WTC11 (cell line): Measurements from ENCODE around the gene SLC48A1.

Source experiments
- CREB1 ChIP-seq: sonication (generic); formaldehyde crosslinking; IDR thresholded peaks from 2 replicates; pipeline ENCODE4 v1.8.0; 2023; ENCODE audit warnings: mild to moderate bottlenecking, missing genetic modification reagents
- ZBTB21 ChIP-seq: sonication (generic); formaldehyde crosslinking; IDR thresholded peaks from 2 replicates; pipeline ENCODE4 v1.8.1; 2023; ENCODE audit warnings: mild to moderate bottlenecking, missing genetic modification reagents, borderline replicate concordance
- TF ChIP-seq, protein P1 (sequence below): sonication (generic); formaldehyde crosslinking; IDR thresholded peaks from 2 replicates; pipeline ENCODE4 v1.8.1; 2023; ENCODE audit warnings: mild to moderate bottlenecking, missing genetic modification reagents, moderate library complexity
- TF ChIP-seq, protein P2 (sequence below): fragments of 200-600 bp; IDR thresholded peaks from 2 replicates; pipeline ENCODE4 v1.8.0; 2022; ENCODE audit warnings: antibody characterized with exemption
- TF ChIP-seq, protein P3 (sequence below): sonication (generic); formaldehyde crosslinking; IDR thresholded peaks from 2 replicates; pipeline ENCODE4 v1.8.1; 2023; ENCODE audit warnings: mild to moderate bottlenecking, missing genetic modification reagents, moderate library complexity

DNA sequence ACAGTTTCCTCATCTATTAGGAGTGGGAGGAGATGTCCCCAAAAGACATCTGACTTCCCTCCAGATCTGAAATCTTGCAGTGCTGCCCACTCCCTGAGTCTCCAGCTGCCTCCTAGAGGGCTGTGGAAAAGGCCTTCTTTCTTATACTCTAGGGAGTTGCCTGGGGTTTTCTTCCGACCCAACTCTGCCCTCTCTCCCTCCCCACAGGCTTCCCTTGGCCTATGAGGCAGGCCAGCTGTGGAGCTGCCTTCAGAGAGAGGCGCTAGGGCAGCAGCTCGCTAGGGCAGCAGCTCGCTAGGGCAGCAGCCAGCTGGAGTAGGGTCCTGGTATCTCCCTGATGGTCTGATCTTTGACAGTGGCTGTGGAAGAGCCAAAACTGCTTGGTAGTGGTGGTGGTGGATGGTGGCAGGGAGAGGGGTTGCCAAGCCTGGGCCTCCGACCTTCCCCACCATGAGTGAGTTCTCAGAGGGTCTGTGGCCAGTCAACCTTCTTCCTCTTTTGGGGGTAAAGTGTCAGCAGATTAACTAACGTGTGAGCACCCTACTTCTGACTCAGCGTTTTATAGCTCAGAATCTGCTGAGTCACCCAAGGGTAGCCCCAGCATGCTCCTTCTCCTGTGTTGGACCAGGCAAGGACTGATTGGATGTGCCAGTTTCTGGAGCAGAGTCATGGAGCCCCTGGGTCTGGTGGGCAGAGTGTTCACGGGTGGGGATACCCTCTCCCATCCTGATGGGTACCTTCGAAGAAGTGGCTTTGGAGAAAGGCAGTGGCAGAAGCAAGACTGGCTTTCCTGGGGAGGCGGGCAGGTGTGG lies 2.3 kb downstream of the SLC48A1 start:
- TF ChIP-seq CREB1 (CRISPR knock-in tag), result no peak
- no peak for TF ChIP-seq ZBTB21 (CRISPR knock-in tag)
- TF ChIP-seq, protein P1, sequence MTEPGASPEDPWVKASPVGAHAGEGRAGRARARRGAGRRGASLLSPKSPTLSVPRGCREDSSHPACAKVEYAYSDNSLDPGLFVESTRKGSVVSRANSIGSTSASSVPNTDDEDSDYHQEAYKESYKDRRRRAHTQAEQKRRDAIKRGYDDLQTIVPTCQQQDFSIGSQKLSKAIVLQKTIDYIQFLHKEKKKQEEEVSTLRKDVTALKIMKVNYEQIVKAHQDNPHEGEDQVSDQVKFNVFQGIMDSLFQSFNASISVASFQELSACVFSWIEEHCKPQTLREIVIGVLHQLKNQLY, result no peak
- TF ChIP-seq, protein P2, sequence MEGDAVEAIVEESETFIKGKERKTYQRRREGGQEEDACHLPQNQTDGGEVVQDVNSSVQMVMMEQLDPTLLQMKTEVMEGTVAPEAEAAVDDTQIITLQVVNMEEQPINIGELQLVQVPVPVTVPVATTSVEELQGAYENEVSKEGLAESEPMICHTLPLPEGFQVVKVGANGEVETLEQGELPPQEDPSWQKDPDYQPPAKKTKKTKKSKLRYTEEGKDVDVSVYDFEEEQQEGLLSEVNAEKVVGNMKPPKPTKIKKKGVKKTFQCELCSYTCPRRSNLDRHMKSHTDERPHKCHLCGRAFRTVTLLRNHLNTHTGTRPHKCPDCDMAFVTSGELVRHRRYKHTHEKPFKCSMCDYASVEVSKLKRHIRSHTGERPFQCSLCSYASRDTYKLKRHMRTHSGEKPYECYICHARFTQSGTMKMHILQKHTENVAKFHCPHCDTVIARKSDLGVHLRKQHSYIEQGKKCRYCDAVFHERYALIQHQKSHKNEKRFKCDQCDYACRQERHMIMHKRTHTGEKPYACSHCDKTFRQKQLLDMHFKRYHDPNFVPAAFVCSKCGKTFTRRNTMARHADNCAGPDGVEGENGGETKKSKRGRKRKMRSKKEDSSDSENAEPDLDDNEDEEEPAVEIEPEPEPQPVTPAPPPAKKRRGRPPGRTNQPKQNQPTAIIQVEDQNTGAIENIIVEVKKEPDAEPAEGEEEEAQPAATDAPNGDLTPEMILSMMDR, result no peak
- TF ChIP-seq, protein P3, sequence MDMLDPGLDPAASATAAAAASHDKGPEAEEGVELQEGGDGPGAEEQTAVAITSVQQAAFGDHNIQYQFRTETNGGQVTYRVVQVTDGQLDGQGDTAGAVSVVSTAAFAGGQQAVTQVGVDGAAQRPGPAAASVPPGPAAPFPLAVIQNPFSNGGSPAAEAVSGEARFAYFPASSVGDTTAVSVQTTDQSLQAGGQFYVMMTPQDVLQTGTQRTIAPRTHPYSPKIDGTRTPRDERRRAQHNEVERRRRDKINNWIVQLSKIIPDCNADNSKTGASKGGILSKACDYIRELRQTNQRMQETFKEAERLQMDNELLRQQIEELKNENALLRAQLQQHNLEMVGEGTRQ, result no peak
